GM12801 (cell line): Measurements from ENCODE around the gene SLC27A5.

Experiments
- CTCF ChIP-seq: IDR thresholded peaks from one replicate; pipeline ENCODE4 v1.5.1; 2011; ENCODE audit warnings: control low read depth; ENCODE audit not compliant: insufficient read length; ENCODE audit errors: extremely low read depth

The SLC27A5 gene

GRCh38 chr19:58451358-58452101, 60.3 kb downstream of the SLC27A5 start, which contains the start of gene ZNF324B:
ZNF324B (plus strand) TSS chr19:58451622; CDS start chr19:58453702, 2,080 bp downstream.
- no peak for TF ChIP-seq CTCF

- TF ChIP-seq CTCF = no peak
These were observed 60.9 kb downstream of the SLC27A5 start for GRCh38 chr19:58450856-58451357.
